H9 (cell line): ENCODE data around the gene TNK2. TPM values are rescaled to one million over a fixed set of nuclear protein-coding genes. Genes with fewer than 3 reads are reported as not detected.

Experiments used
- DNase-seq: peaks from one replicate; pipeline ENCODE4 v3.0.0-alpha.2; 2017
- H2AFZ ChIP-seq: one replicate; pipeline ENCODE4 v1.6.1; 2013; ENCODE audit warnings: mild to moderate bottlenecking, low read length, control low read depth, moderate library complexity
- H2AK5ac ChIP-seq: 2 replicates; pipeline ENCODE4 v1.6.1; 2013; ENCODE audit warnings: low read length, control low read depth, mixed read lengths; ENCODE audit not compliant: insufficient read length
- H2BK120ac ChIP-seq: one replicate; pipeline ENCODE4 v1.6.1; 2013; ENCODE audit warnings: low read depth, mild to moderate bottlenecking, low read length, control low read depth, inconsistent platforms; ENCODE audit not compliant: poor library complexity, severe bottlenecking
- H2BK12ac ChIP-seq: 2 replicates; pipeline ENCODE4 v1.6.1; 2013; ENCODE audit warnings: low read length, control low read depth, mixed read lengths, low read depth; ENCODE audit not compliant: insufficient read length
- H2BK15ac ChIP-seq: 2 replicates; pipeline ENCODE4 v1.6.1; 2013; ENCODE audit warnings: low read depth, low read length, control low read depth
- H2BK20ac ChIP-seq: one replicate; pipeline ENCODE4 v1.6.1; 2013; ENCODE audit warnings: low read depth, mild to moderate bottlenecking, low read length, control low read depth, inconsistent platforms; ENCODE audit not compliant: poor library complexity, severe bottlenecking
- H2BK5ac ChIP-seq: 2 replicates; pipeline ENCODE4 v1.6.1; 2013; ENCODE audit warnings: low read length, control low read depth, mixed read lengths; ENCODE audit not compliant: insufficient read length
- H3K14ac ChIP-seq: 2 replicates; pipeline ENCODE4 v1.6.1; 2013; ENCODE audit warnings: low read length, control low read depth; ENCODE audit not compliant: insufficient read depth
- H3K18ac ChIP-seq: 2 replicates; pipeline ENCODE4 v1.6.1; 2013; ENCODE audit warnings: low read depth, mild to moderate bottlenecking, mixed read lengths, low read length, control low read depth; ENCODE audit not compliant: insufficient read length
- H3K23ac ChIP-seq: 2 replicates; pipeline ENCODE4 v1.6.1; 2013; ENCODE audit warnings: low read length, control low read depth, mixed read lengths, low read depth; ENCODE audit not compliant: insufficient read length
- H3K23me2 ChIP-seq: 2 replicates; pipeline ENCODE4 v1.6.1; 2013; ENCODE audit warnings: low read depth, mild to moderate bottlenecking, mixed read lengths, low read length, control low read depth; ENCODE audit not compliant: insufficient read length, poor library complexity, severe bottlenecking
- H3K27ac ChIP-seq: 2 replicates; pipeline ENCODE4 v1.5.1; 2013; ENCODE audit warnings: low read length, control low read depth, mixed read lengths, low read depth; ENCODE audit not compliant: insufficient read length
- H3K27me3 ChIP-seq: 2 replicates; pipeline ENCODE4 v1.6.1; 2013; ENCODE audit warnings: low read length, control low read depth, inconsistent platforms; ENCODE audit not compliant: insufficient read depth
- H3K4ac ChIP-seq: 2 replicates; pipeline ENCODE4 v1.6.1; 2013; ENCODE audit warnings: low read depth, mild to moderate bottlenecking, control low read depth, inconsistent platforms, low read length, moderate library complexity
- H3K4me1 ChIP-seq: 2 replicates; pipeline ENCODE4 v1.6.1; 2013; ENCODE audit warnings: low read length, control low read depth, inconsistent platforms; ENCODE audit not compliant: insufficient read depth
- H3K4me2 ChIP-seq: 2 replicates; pipeline ENCODE4 v1.6.1; 2013; ENCODE audit warnings: low read length, control low read depth, mixed read lengths; ENCODE audit not compliant: insufficient read length, insufficient read depth
- H3K56ac ChIP-seq: 2 replicates; pipeline ENCODE4 v1.6.1; 2013; ENCODE audit warnings: low read depth, mild to moderate bottlenecking, mixed read lengths, low read length, control low read depth; ENCODE audit not compliant: insufficient read length
- H3K79me1 ChIP-seq: 2 replicates; pipeline ENCODE4 v1.6.1; 2013; ENCODE audit warnings: low read depth, mild to moderate bottlenecking, moderate library complexity, low read length, control low read depth, inconsistent platforms; ENCODE audit not compliant: insufficient read depth, poor library complexity, severe bottlenecking
- H3K79me2 ChIP-seq: 2 replicates; pipeline ENCODE4 v1.6.1; 2013; ENCODE audit warnings: low read length, control low read depth, inconsistent platforms; ENCODE audit not compliant: insufficient read depth
- H3K9ac ChIP-seq: 2 replicates; pipeline ENCODE4 v1.6.1; 2013; ENCODE audit warnings: low read length, control low read depth, mixed read lengths; ENCODE audit not compliant: insufficient read length; ENCODE audit errors: extremely low read depth
- H3K9me3 ChIP-seq: one replicate; pipeline ENCODE4 v1.6.1; 2013; ENCODE audit warnings: low read depth, low read length, inconsistent platforms; ENCODE audit not compliant: control insufficient read depth
- H3T11ph ChIP-seq: one replicate; pipeline ENCODE4 v1.6.1; 2013; ENCODE audit warnings: mild to moderate bottlenecking, low read length, control low read depth, inconsistent platforms
- H4K20me1 ChIP-seq: one replicate; pipeline ENCODE4 v1.6.1; 2013; ENCODE audit not compliant: control insufficient read depth, insufficient read length, insufficient read depth
- H4K5ac ChIP-seq: 2 replicates; pipeline ENCODE4 v1.6.1; 2013; ENCODE audit warnings: low read depth, mild to moderate bottlenecking, mixed read lengths, low read length, control low read depth; ENCODE audit not compliant: insufficient read length
- H4K8ac ChIP-seq: replicated peaks from 2 replicates; pipeline ENCODE4 v1.6.1; 2013; ENCODE audit warnings: low read length, control low read depth, mixed read lengths, low read depth; ENCODE audit not compliant: insufficient read length
- H4K91ac ChIP-seq: 2 replicates; pipeline ENCODE4 v1.6.1; 2013; ENCODE audit warnings: low read depth, mild to moderate bottlenecking, moderate library complexity, mixed read lengths, low read length, control low read depth; ENCODE audit not compliant: insufficient read length
- H3K27ac Mint-ChIP-seq, 3 experiments: 2 replicates in 2 of 3; 3 replicates in 1 of 3; pipeline ENCODE4 v1.8.0; 2020 to 2021; ENCODE audit warnings: mixed read lengths in 3 of 3, mild to moderate bottlenecking in 1 of 3, moderate library complexity in 1 of 3
- H3K27me3 Mint-ChIP-seq: 2 replicates; pipeline ENCODE4 v1.8.0; 2021; ENCODE audit warnings: low read depth, mild to moderate bottlenecking, moderate library complexity, mixed read lengths
- H3K36me3 Mint-ChIP-seq, 3 experiments: 2 replicates in 2 of 3; 3 replicates in 1 of 3; pipeline ENCODE4 v1.8.0; 2020 to 2021; ENCODE audit warnings: low read depth in 3 of 3, mixed read lengths in 3 of 3; ENCODE audit not compliant: insufficient read depth in 1 of 3
- H3K4me1 Mint-ChIP-seq, 2 experiments: 2 replicates each; pipeline ENCODE4 v1.8.0; 2020; ENCODE audit warnings: mixed read lengths in 2 of 2
- H3K4me3 Mint-ChIP-seq, 2 experiments: 2 replicates in 1 of 2; 3 replicates in 1 of 2; pipeline ENCODE4 v1.8.0; 2020 to 2021; ENCODE audit warnings: mild to moderate bottlenecking in 2 of 2, mixed read lengths in 2 of 2, moderate library complexity in 1 of 2
- H3K9me3 Mint-ChIP-seq, 2 experiments: 2 replicates in 1 of 2; 3 replicates in 1 of 2; pipeline ENCODE4 v1.8.0; 2020; ENCODE audit warnings: mild to moderate bottlenecking in 2 of 2, mixed read lengths in 2 of 2, moderate library complexity in 1 of 2
- WGBS: extraction: QIAGEN DNeasy Blood & Tissue Kit; methylation state at CpG from one replicate; pipeline ENCODE4 v1.1.7; 2013; ENCODE audit warnings: missing lambda C conversion rate, low lambda C conversion rate, mixed read lengths; ENCODE audit not compliant: insufficient read length; ENCODE audit errors: extremely low coverage; 5-methylcytosine and 5-hydroxymethylcytosine counted together
- total RNA-seq: library from RNA; stranded (reverse); gene quantifications from 2 replicates; pipeline ENCODE4 v1.2.1, GENCODE V29; 2021
- TF ChIP-seq, protein P1 (sequence below): fragments of 200-600 bp; sonication (generic); conservative IDR thresholded peaks from 3 replicates; pipeline ENCODE4 v1.8.0; 2021; ENCODE audit warnings: antibody characterized with exemption, mild to moderate bottlenecking

The TNK2 gene
- total RNA-seq, 1 experiment from 2014 or later, result 34.5 TPM

- H4K20me1 ChIP-seq, result no peaks in the 10 kb centered on the region
- H3K4me2 ChIP-seq, result no peak overlapping the region
- H3K56ac ChIP-seq, result no peak overlapping the region
- H3K14ac ChIP-seq, result no peak overlapping the region
- H2BK15ac ChIP-seq, result no peak overlapping the region
- no peak overlapping the region for H3K27ac ChIP-seq
- no peak overlapping the region for H4K8ac ChIP-seq
- no peaks in the 10 kb centered on the region for H3K9me3 ChIP-seq
- H3K27me3 Mint-ChIP-seq, result no peaks in the 10 kb centered on the region
- H2AK5ac ChIP-seq, result no peak overlapping the region
- H3K23me2 ChIP-seq, result peaks cover 5% of the 10 kb centered on the region
- H3K23ac ChIP-seq, result no peak overlapping the region
- H3K27ac Mint-ChIP-seq, result no peak overlapping the region
- no peak overlapping the region for H3T11ph ChIP-seq
- no peak overlapping the region for H3K4me3 Mint-ChIP-seq
- no peak overlapping the region for H2BK120ac ChIP-seq
- peaks cover 15 to 17% of the 10 kb centered on the region in 2 experiments for H3K4me1 Mint-ChIP-seq
- no peak overlapping the region for H3K9ac ChIP-seq
- no CpG with 5 or more reads among the region's 19 CpGs for WGBS
- peaks cover 2 to 24% (median 24%) of the 10 kb centered on the region in 3 experiments; a peak in 6 of 7 replicates for H3K36me3 Mint-ChIP-seq
- H3K27me3 ChIP-seq, result no peaks in the 10 kb centered on the region
- H3K4ac ChIP-seq, result no peak overlapping the region
- no peaks in the 10 kb centered on the region for H3K79me2 ChIP-seq
- H3K18ac ChIP-seq, result no peak overlapping the region
- H3K9me3 Mint-ChIP-seq, result no peaks in the 10 kb centered on the region
- H4K5ac ChIP-seq, result no peak overlapping the region
- no peak overlapping the region for H2BK12ac ChIP-seq
- DNase-seq, result no peak
- no peaks in the 10 kb centered on the region for H3K79me1 ChIP-seq
- no peak overlapping the region for H2AFZ ChIP-seq
- H3K4me1 ChIP-seq, result peaks cover 8% of the 10 kb centered on the region; the same call in 1 of the 2 replicates
- TF ChIP-seq, protein P1, sequence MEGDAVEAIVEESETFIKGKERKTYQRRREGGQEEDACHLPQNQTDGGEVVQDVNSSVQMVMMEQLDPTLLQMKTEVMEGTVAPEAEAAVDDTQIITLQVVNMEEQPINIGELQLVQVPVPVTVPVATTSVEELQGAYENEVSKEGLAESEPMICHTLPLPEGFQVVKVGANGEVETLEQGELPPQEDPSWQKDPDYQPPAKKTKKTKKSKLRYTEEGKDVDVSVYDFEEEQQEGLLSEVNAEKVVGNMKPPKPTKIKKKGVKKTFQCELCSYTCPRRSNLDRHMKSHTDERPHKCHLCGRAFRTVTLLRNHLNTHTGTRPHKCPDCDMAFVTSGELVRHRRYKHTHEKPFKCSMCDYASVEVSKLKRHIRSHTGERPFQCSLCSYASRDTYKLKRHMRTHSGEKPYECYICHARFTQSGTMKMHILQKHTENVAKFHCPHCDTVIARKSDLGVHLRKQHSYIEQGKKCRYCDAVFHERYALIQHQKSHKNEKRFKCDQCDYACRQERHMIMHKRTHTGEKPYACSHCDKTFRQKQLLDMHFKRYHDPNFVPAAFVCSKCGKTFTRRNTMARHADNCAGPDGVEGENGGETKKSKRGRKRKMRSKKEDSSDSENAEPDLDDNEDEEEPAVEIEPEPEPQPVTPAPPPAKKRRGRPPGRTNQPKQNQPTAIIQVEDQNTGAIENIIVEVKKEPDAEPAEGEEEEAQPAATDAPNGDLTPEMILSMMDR, result no peak
- no peak overlapping the region for H2BK20ac ChIP-seq
- H2BK5ac ChIP-seq, result no peak overlapping the region
- H4K91ac ChIP-seq, result no peak overlapping the region
Measured at GRCh38 chr3:195882002-195882441, 26.3 kb downstream of the TNK2 start.
